Hepatocyte (in vitro differentiated cells): ENCODE results near the gene SELENOK.
"Not testable (repeated sequence)": the region's sequence is repeated elsewhere in the genome, so short reads cannot be mapped to it uniquely, and the experiment has no call there.

Source experiments
- CTCF ChIP-seq: fragments of 200-600 bp; sonication (generic); IDR thresholded peaks from 2 replicates; pipeline ENCODE4 v1.5.1; 2016; ENCODE audit warnings: antibody characterized with exemption, mild to moderate bottlenecking; ENCODE audit not compliant: poor library complexity
- EZH2 ChIP-seq: fragments of 200-600 bp; sonication (generic); IDR thresholded peaks from 2 replicates; pipeline ENCODE4 v1.6.1; 2016; ENCODE audit warnings: antibody characterized with exemption, mild to moderate bottlenecking, borderline replicate concordance
- EZH2phosphoT487 ChIP-seq: fragments of 200-600 bp; sonication (generic); IDR thresholded peaks from one replicate; pipeline ENCODE4 v1.6.1; 2018; ENCODE audit warnings: antibody characterized with exemption, mild to moderate bottlenecking, low read depth, moderate library complexity; ENCODE audit not compliant: unreplicated experiment, severe bottlenecking

GRCh38 chr3:53927208-53927872 lies 35.7 kb upstream of the SELENOK start:
- not testable (repeated sequence) for TF ChIP-seq CTCF, EZH2, EZH2phosphoT487
